ENCODE results near the gene IL1RAPL1.

- TF ChIP-seq GATA2 (IDR thresholded peaks at IDR 0.05; ENCODE audit: low read depth, low read length) = no peak
- no peak for TF ChIP-seq GATA3 (IDR thresholded peaks at IDR 0.05; ENCODE audit: low read depth, low read length)
Measured at GRCh38 chrX:29662759-29663503, 1075.7 kb downstream of the IL1RAPL1 start.
